ENCODE data around the gene PRKG1. TPM values are rescaled to one million over a fixed set of nuclear protein-coding genes. Genes with fewer than 3 reads are reported as not detected.

PRKG1 gene
- total and polyA plus RNA-seq, 2 experiments from 2014 or later, result 18.2 to 21.1 TPM

DNA sequence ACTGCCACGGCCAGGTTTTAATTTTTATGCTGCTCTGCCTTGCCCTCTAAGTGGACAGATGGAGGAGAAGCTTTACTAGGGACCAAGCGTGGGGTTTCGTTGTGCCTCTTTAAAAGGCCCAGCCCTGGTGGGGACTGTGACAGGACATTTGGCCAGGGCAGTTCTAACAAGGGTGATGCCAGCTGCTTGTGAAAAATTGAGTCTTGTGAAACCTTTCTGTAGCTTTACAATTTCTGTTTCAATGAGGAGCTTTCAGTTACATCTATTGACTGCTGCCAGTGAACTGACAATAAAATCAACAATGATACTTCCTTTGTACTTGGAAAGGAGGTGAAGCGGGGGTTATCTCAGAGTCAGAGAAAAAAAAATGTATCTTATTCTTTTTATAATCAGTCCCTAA is 858.2 kb downstream of the PRKG1 start (continued):
- TF ChIP-seq, protein P1, sequence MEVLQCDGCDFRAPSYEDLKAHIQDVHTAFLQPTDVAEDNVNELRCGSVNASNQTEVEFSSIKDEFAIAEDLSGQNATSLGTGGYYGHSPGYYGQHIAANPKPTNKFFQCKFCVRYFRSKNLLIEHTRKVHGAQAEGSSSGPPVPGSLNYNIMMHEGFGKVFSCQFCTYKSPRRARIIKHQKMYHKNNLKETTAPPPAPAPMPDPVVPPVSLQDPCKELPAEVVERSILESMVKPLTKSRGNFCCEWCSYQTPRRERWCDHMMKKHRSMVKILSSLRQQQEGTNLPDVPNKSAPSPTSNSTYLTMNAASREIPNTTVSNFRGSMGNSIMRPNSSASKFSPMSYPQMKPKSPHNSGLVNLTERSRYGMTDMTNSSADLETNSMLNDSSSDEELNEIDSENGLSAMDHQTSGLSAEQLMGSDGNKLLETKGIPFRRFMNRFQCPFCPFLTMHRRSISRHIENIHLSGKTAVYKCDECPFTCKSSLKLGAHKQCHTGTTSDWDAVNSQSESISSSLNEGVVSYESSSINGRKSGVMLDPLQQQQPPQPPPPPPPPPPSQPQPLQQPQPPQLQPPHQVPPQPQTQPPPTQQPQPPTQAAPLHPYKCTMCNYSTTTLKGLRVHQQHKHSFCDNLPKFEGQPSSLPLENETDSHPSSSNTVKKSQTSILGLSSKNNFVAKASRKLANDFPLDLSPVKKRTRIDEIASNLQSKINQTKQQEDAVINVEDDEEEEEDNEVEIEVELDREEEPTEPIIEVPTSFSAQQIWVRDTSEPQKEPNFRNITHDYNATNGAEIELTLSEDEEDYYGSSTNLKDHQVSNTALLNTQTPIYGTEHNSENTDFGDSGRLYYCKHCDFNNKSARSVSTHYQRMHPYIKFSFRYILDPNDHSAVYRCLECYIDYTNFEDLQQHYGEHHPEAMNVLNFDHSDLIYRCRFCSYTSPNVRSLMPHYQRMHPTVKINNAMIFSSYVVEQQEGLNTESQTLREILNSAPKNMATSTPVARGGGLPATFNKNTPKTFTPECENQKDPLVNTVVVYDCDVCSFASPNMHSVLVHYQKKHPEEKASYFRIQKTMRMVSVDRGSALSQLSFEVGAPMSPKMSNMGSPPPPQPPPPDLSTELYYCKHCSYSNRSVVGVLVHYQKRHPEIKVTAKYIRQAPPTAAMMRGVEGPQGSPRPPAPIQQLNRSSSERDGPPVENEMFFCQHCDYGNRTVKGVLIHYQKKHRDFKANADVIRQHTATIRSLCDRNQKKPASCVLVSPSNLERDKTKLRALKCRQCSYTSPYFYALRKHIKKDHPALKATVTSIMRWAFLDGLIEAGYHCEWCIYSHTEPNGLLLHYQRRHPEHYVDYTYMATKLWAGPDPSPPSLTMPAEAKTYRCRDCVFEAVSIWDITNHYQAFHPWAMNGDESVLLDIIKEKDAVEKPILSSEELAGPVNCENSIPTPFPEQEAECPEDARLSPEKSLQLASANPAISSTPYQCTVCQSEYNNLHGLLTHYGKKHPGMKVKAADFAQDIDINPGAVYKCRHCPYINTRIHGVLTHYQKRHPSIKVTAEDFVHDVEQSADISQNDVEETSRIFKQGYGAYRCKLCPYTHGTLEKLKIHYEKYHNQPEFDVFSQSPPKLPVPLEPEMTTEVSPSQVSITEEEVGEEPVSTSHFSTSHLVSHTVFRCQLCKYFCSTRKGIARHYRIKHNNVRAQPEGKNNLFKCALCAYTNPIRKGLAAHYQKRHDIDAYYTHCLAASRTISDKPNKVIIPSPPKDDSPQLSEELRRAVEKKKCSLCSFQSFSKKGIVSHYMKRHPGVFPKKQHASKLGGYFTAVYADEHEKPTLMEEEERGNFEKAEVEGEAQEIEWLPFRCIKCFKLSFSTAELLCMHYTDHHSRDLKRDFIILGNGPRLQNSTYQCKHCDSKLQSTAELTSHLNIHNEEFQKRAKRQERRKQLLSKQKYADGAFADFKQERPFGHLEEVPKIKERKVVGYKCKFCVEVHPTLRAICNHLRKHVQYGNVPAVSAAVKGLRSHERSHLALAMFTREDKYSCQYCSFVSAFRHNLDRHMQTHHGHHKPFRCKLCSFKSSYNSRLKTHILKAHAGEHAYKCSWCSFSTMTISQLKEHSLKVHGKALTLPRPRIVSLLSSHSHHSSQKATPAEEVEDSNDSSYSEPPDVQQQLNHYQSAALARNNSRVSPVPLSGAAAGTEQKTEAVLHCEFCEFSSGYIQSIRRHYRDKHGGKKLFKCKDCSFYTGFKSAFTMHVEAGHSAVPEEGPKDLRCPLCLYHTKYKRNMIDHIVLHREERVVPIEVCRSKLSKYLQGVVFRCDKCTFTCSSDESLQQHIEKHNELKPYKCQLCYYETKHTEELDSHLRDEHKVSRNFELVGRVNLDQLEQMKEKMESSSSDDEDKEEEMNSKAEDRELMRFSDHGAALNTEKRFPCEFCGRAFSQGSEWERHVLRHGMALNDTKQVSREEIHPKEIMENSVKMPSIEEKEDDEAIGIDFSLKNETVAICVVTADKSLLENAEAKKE (CRISPR knock-in tag; IDR thresholded peaks at IDR 0.05), result no peak

DNA sequence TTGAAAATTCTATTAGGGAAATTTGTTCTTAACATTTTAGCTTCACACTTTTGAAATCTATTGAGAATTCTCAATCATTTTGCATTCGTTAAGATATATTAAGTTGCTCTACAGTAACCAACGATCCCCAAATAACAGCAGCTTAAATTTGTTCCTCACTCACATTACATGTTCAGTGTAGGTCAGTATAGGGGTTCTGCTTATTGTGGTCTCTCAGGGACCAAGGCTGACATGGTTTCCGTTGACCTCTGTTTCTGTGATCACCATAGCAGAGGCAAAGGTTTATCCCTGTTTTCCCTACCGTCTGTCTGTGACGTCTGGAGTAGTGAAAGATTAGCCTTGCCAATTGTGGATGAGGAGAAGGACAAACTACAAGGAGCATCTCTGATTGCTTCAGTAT is 860.1 kb downstream of the PRKG1 start:
- Histone ChIP-seq H3K4me3 (no peak overlapping the region), H3F3A (replicated peaks; ENCODE audit: low read depth) (no peaks in the 10 kb centered on the region), H3K27ac (ENCODE audit: low read depth) (no peak overlapping the region), H3K4me2 (no peak overlapping the region), H4K20me1 (replicated peaks; ENCODE audit: insufficient read depth) (no peaks in the 10 kb centered on the region), H2AFZ (no peak overlapping the region), H3K9me2 (ENCODE audit: insufficient read depth) (no peaks in the 10 kb centered on the region), H3K27me3 (ENCODE audit: insufficient read depth) (no peaks in the 10 kb centered on the region), H3K4me1 (ENCODE audit: insufficient read depth) (no peaks in the 10 kb centered on the region), H3K79me2 (replicated peaks; ENCODE audit: insufficient read depth) (no peaks in the 10 kb centered on the region), H3K36me3 (ENCODE audit: insufficient read depth) (no peaks in the 10 kb centered on the region)
- no peak overlapping the region for H3K27ac Mint-ChIP-seq
- ATAC-seq (no peak), DNase-seq (ENCODE audit: low spot score) (no peak)
- no peaks in the 10 kb centered on the region for H3K36me3 Mint-ChIP-seq (ENCODE audit: low read depth)
- H3K4me3 Mint-ChIP-seq, result no peak overlapping the region
- no peaks in the 10 kb centered on the region for H3K27me3 Mint-ChIP-seq (ENCODE audit: insufficient read depth, low read depth, poor library complexity)
- no peaks in the 10 kb centered on the region for H3K9me3 Mint-ChIP-seq
- peaks cover 2% of the 10 kb centered on the region; the same call in 1 of the 3 replicates for H3K4me1 Mint-ChIP-seq
- TF ChIP-seq EZH2 (IDR thresholded peaks at IDR 0.05; ENCODE audit: low read depth, unreplicated experiment) (no peak), CREB1 (CRISPR knock-in tag; IDR thresholded peaks at IDR 0.05; ENCODE audit: low read depth) (no peak), JUNB (IDR thresholded peaks at IDR 0.05; ENCODE audit: unreplicated experiment) (no peak), EZH2phosphoT487 (IDR thresholded peaks at IDR 0.05; ENCODE audit: unreplicated experiment) (no peak), NANOG (IDR thresholded peaks at IDR 0.05; ENCODE audit: borderline replicate concordance) (no peak), STAT1 (IDR thresholded peaks at IDR 0.05; ENCODE audit: unreplicated experiment) (no peak)
- TF ChIP-seq, protein P1 (CRISPR knock-in tag; IDR thresholded peaks at IDR 0.05), result no peak
- TF ChIP-seq, protein P2, sequence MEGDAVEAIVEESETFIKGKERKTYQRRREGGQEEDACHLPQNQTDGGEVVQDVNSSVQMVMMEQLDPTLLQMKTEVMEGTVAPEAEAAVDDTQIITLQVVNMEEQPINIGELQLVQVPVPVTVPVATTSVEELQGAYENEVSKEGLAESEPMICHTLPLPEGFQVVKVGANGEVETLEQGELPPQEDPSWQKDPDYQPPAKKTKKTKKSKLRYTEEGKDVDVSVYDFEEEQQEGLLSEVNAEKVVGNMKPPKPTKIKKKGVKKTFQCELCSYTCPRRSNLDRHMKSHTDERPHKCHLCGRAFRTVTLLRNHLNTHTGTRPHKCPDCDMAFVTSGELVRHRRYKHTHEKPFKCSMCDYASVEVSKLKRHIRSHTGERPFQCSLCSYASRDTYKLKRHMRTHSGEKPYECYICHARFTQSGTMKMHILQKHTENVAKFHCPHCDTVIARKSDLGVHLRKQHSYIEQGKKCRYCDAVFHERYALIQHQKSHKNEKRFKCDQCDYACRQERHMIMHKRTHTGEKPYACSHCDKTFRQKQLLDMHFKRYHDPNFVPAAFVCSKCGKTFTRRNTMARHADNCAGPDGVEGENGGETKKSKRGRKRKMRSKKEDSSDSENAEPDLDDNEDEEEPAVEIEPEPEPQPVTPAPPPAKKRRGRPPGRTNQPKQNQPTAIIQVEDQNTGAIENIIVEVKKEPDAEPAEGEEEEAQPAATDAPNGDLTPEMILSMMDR (conservative IDR thresholded peaks at IDR 0.05; ENCODE audit: low read depth in 2 of 2), result no peak

Data from GM23338 (cell line).